Measurements from ENCODE around the gene UBE2Z.
A peak's percentile ranks its signal among the peaks of the same experiment; 100 is the strongest.
"Not testable (repeated sequence)": the region's sequence is repeated elsewhere in the genome, so short reads cannot be mapped to it uniquely, and the experiment has no call there.

Gene UBE2Z

GRCh38 chr17:48908047-48908843, at the start of gene UBE2Z:
Gene UBE2Z, plus strand, starts transcription at chr17:48908407. Its CDS starts 97 bp downstream, at chr17:48908504.
- DNase-seq: peak; percentile 95

GRCh38 chr17:48860034-48860433, 48.2 kb upstream of the UBE2Z start:
- DNase-seq: no peak

GRCh38 chr17:48860456-48860855, 47.8 kb upstream of the UBE2Z start:
- no peak for DNase-seq

- DNase-seq: no peak
Measured at GRCh38 chr17:48868916-48869500, 39.2 kb upstream of the UBE2Z start.

GRCh38 chr17:48869821-48870318, 38.3 kb upstream of the UBE2Z start:
- DNase-seq: no peak

GRCh38 chr17:48871035-48871550, 37.1 kb upstream of the UBE2Z start:
- no peak for DNase-seq

GRCh38 chr17:48871551-48872351, 36.5 kb upstream of the UBE2Z start:
- no peak for DNase-seq

GRCh38 chr17:48872409-48872808, 35.8 kb upstream of the UBE2Z start:
- not testable (repeated sequence) for DNase-seq

- no peak for DNase-seq
Measured at GRCh38 chr17:48873209-48873608, 35.0 kb upstream of the UBE2Z start.

GRCh38 chr17:48873696-48874443, 34.3 kb upstream of the UBE2Z start:
- DNase-seq: no peak

GRCh38 chr17:48878920-48879898, 29.0 kb upstream of the UBE2Z start:
- peak; percentile 79 for DNase-seq

GRCh38 chr17:48882272-48882671, 25.9 kb upstream of the UBE2Z start:
- DNase-seq: no peak

- DNase-seq: peak; percentile 16
Measured at GRCh38 chr17:48883171-48883570, 25.0 kb upstream of the UBE2Z start.

GRCh38 chr17:48890086-48890485, 18.1 kb upstream of the UBE2Z start:
- DNase-seq: no peak

- no peak for DNase-seq
Measured at GRCh38 chr17:48892940-48893645, 15.1 kb upstream of the UBE2Z start.

GRCh38 chr17:48893646-48894508, 14.3 kb upstream of the UBE2Z start:
- DNase-seq: no peak

GRCh38 chr17:48894886-48895285, 13.3 kb upstream of the UBE2Z start:
- DNase-seq: no peak

GRCh38 chr17:48901241-48901640, 7.0 kb upstream of the UBE2Z start:
- no peak for DNase-seq

GRCh38 chr17:48903401-48903800, 4.8 kb upstream of the UBE2Z start:
- no peak for DNase-seq

GRCh38 chr17:48904428-48904827, 3.8 kb upstream of the UBE2Z start:
- DNase-seq: no peak
